A549 (cell line): ENCODE measurements around the gene NFILZ. TPM values are rescaled to one million over a fixed set of nuclear protein-coding genes. Genes with fewer than 3 reads are reported as not detected.
A peak's percentile ranks its signal among the peaks of the same experiment; 100 is the strongest.

Source experiments
- ATOH8 ChIP-seq: fragments of 250-450 bp; sonication (Bioruptor Pico); IDR thresholded peaks from 2 replicates; pipeline ENCODE4 v1.5.0; 2020; ENCODE audit warnings: low read depth, mild to moderate bottlenecking, moderate library complexity
- BCL3 ChIP-seq: fragments of >200 bp; sonication (Bioruptor Twin); formaldehyde crosslinking; IDR thresholded peaks from 3 replicates; pipeline ENCODE4 v1.6.1; 2016
- CBX8 ChIP-seq: fragments of 200-600 bp; sonication (generic); IDR thresholded peaks from 2 replicates; pipeline ENCODE4 v1.6.1; 2016
- CEBPB ChIP-seq, 2 experiments: fragments of >200 bp in 1 of 2; sonication (Bioruptor Twin) in 1 of 2; formaldehyde crosslinking in 1 of 2; IDR thresholded peaks; 2 replicates each; pipeline ENCODE4 v1.6.1; 2012 to 2016
- CHD2 ChIP-seq: fragments of 150-350 bp; IDR thresholded peaks from 2 replicates; pipeline ENCODE4 v1.6.1; 2014; ENCODE audit warnings: low read length; ENCODE audit not compliant: partially characterized antibody
- CHD4 ChIP-seq: fragments of 200-600 bp; sonication (generic); IDR thresholded peaks from 2 replicates; pipeline ENCODE4 v1.6.1; 2016; ENCODE audit warnings: antibody characterized with exemption, mild to moderate bottlenecking, borderline replicate concordance
- EHMT2 ChIP-seq: fragments of 200-600 bp; sonication (generic); IDR thresholded peaks from 2 replicates; pipeline ENCODE4 v1.6.1; 2016; ENCODE audit warnings: antibody characterized with exemption, low read depth, mild to moderate bottlenecking, moderate library complexity
- ELK1 ChIP-seq: fragments of 150-350 bp; IDR thresholded peaks from 2 replicates; pipeline ENCODE4 v1.6.1; 2014; ENCODE audit warnings: low read depth, mild to moderate bottlenecking, low read length
- EP300 ChIP-seq, 2 experiments: fragments of >200 bp; sonication (Bioruptor Twin); formaldehyde crosslinking; IDR thresholded peaks; 2 replicates in 1 of 2; 3 replicates in 1 of 2; pipeline ENCODE4 v1.6.1; 2016 to 2017
- ESRRA ChIP-seq: fragments of 150-350 bp; IDR thresholded peaks from 2 replicates; pipeline ENCODE4 v1.6.1; 2014; ENCODE audit warnings: mild to moderate bottlenecking, low read length, borderline replicate concordance
- FOSB ChIP-seq: fragments of 250-450 bp; sonication (Bioruptor Pico); IDR thresholded peaks from 2 replicates; pipeline ENCODE4 v1.5.0; 2020; ENCODE audit warnings: mild to moderate bottlenecking, moderate library complexity
- FOSL2 ChIP-seq, 2 experiments: fragments of 450-650 bp in 1 of 2; fragments of >200 bp in 1 of 2; sonication (Bioruptor Twin) in 1 of 2; formaldehyde crosslinking; IDR thresholded peaks; 2 replicates each; pipeline versions ENCODE4 v1.5.0 to v1.6.1; 2016 to 2020; ENCODE audit warnings: mild to moderate bottlenecking in 1 of 2, moderate library complexity in 1 of 2
- HDAC2 ChIP-seq: fragments of 200-600 bp; sonication (generic); IDR thresholded peaks from 2 replicates; pipeline ENCODE4 v1.6.1; 2016
- HES2 ChIP-seq: fragments of >200 bp; sonication (Bioruptor Twin); formaldehyde crosslinking; IDR thresholded peaks from 2 replicates; pipeline ENCODE4 v1.6.1; 2016
- HEYL ChIP-seq: fragments of 250-450 bp; sonication (Bioruptor Pico); IDR thresholded peaks from 2 replicates; pipeline ENCODE4 v1.8.0; 2021; ENCODE audit warnings: mild to moderate bottlenecking, moderate library complexity
- HOXA7 ChIP-seq: fragments of 250-450 bp; sonication (Bioruptor Pico); IDR thresholded peaks from 2 replicates; pipeline ENCODE4 v1.5.0; 2020; ENCODE audit warnings: mild to moderate bottlenecking, moderate library complexity
- HOXB5 ChIP-seq: fragments of 250-450 bp; sonication (Bioruptor Pico); IDR thresholded peaks from 2 replicates; pipeline ENCODE4 v1.5.0; 2020; ENCODE audit warnings: mild to moderate bottlenecking, moderate library complexity
- JUNB ChIP-seq: fragments of >200 bp; sonication (Bioruptor Twin); formaldehyde crosslinking; IDR thresholded peaks from 2 replicates; pipeline ENCODE4 v1.6.1; 2016
- MAFK ChIP-seq: fragments of 450-650 bp; IDR thresholded peaks from 2 replicates; pipeline ENCODE4 v1.6.1; 2014; ENCODE audit not compliant: partially characterized antibody
- MAX ChIP-seq: IDR thresholded peaks from 2 replicates; pipeline ENCODE4 v1.6.1; 2012
- MAZ ChIP-seq: fragments of 150-350 bp; IDR thresholded peaks from 2 replicates; pipeline ENCODE4 v1.6.1; 2014; ENCODE audit warnings: antibody characterized with exemption, low read depth, low read length, borderline replicate concordance
- MYC ChIP-seq: IDR thresholded peaks from 2 replicates; pipeline ENCODE4 v1.6.1; 2012; ENCODE audit warnings: mild to moderate bottlenecking, inconsistent platforms, low read length, improper control_type of control experiment, borderline replicate concordance
- NFE2L2 ChIP-seq: fragments of 150-350 bp; conservative IDR thresholded peaks from 2 replicates; pipeline ENCODE4 v1.6.1; 2014; ENCODE audit warnings: low read length
- POLR2AphosphoS2 ChIP-seq: conservative IDR thresholded peaks from 2 replicates; pipeline ENCODE4 v1.6.1; 2012; ENCODE audit warnings: low read length, improper control_type of control experiment, inconsistent platforms
- RAD21 ChIP-seq, 2 experiments: fragments of >200 bp in 1 of 2; sonication (Bioruptor Twin) in 1 of 2; formaldehyde crosslinking in 1 of 2; IDR thresholded peaks in 1 of 2; conservative IDR thresholded peaks in 1 of 2; 2 replicates in 1 of 2; 3 replicates in 1 of 2; pipeline ENCODE4 v1.6.1; 2012 to 2018; ENCODE audit warnings: inconsistent platforms in 1 of 2
- RARB ChIP-seq: fragments of 250-450 bp; sonication (Bioruptor Pico); IDR thresholded peaks from 2 replicates; pipeline ENCODE4 v1.8.0; 2021; ENCODE audit warnings: mild to moderate bottlenecking, moderate library complexity
- RFX5 ChIP-seq: fragments of 450-650 bp; IDR thresholded peaks from 2 replicates; pipeline ENCODE4 v1.7.1; 2014; ENCODE audit warnings: antibody characterized with exemption, mild to moderate bottlenecking, moderate library complexity
- RNF2 ChIP-seq: fragments of 200-600 bp; sonication (generic); IDR thresholded peaks from 2 replicates; pipeline ENCODE4 v1.6.1; 2016; ENCODE audit warnings: low read depth, mild to moderate bottlenecking, antibody characterized with exemption, moderate library complexity, borderline replicate concordance
- SMC3 ChIP-seq: fragments of >200 bp; sonication (Bioruptor Twin); formaldehyde crosslinking; IDR thresholded peaks from 3 replicates; pipeline ENCODE4 v1.6.1; 2018; ENCODE audit warnings: inconsistent platforms
- SREBF2 ChIP-seq: fragments of 450-650 bp; IDR thresholded peaks from 2 replicates; pipeline ENCODE4 v1.6.1; 2014; ENCODE audit warnings: mild to moderate bottlenecking, moderate library complexity
- TFCP2L1 ChIP-seq: fragments of 250-450 bp; sonication (Bioruptor Pico); IDR thresholded peaks from 2 replicates; pipeline ENCODE4 v1.5.0; 2021; ENCODE audit warnings: mild to moderate bottlenecking
- TP53 ChIP-seq: fragments of 250-450 bp; sonication (Bioruptor Pico); IDR thresholded peaks from 2 replicates; pipeline ENCODE4 v1.5.0; 2021; ENCODE audit warnings: mild to moderate bottlenecking, moderate library complexity
- USF2 ChIP-seq: fragments of 450-650 bp; IDR thresholded peaks from 2 replicates; pipeline ENCODE4 v1.6.1; 2014; ENCODE audit warnings: antibody characterized with exemption
- ZC3H11A ChIP-seq: fragments of 450-650 bp; IDR thresholded peaks from 2 replicates; pipeline ENCODE4 v1.6.1; 2014; ENCODE audit warnings: antibody characterized with exemption, mild to moderate bottlenecking
- ZFP36 ChIP-seq: fragments of 450-650 bp; IDR thresholded peaks from 2 replicates; pipeline ENCODE4 v1.6.1; 2014; ENCODE audit warnings: borderline replicate concordance; ENCODE audit not compliant: partially characterized antibody
- ZNF302 ChIP-seq: fragments of 250-450 bp; sonication (Bioruptor Pico); IDR thresholded peaks from 2 replicates; pipeline ENCODE4 v1.9.0; 2021; ENCODE audit warnings: inconsistent platforms, mild to moderate bottlenecking, moderate library complexity
- polyA plus RNA-seq, 4 experiments: library from polyadenylated mRNA; depleted of rRNA in 3 of 4; stranded (reverse); fragments of >200 nt; fragmentation: RNase III in 1 of 4; extraction: RNeasy Plus Mini Kit Qiagen cat#74134 plus additional on column Dnase treatment in 1 of 4; gene quantifications; 2 replicates in 3 of 4; 3 replicates in 1 of 4; pipeline ENCODE4 v1.2.3, GENCODE V29; 2011 to 2017
- TF ChIP-seq, protein P1 (sequence below): fragments of >200 bp; sonication (Bioruptor Twin); formaldehyde crosslinking; IDR thresholded peaks from 3 replicates; pipeline ENCODE4 v1.5.1; 2016

The NFILZ gene
- polyA plus RNA-seq, 2 of the 4 experiments (the other 2 are of a cell fraction): not detected

- TF ChIP-seq HOXA7: no peak; the same call in 1 of the 2 replicates
- TF ChIP-seq NFE2L2: no peak
- TF ChIP-seq CHD4: no peak; the same call in 1 of the 2 replicates
- no peak for TF ChIP-seq HDAC2
- TF ChIP-seq HOXB5: peak; percentile 81
- no peak for TF ChIP-seq MAFK
- TF ChIP-seq, protein P1, sequence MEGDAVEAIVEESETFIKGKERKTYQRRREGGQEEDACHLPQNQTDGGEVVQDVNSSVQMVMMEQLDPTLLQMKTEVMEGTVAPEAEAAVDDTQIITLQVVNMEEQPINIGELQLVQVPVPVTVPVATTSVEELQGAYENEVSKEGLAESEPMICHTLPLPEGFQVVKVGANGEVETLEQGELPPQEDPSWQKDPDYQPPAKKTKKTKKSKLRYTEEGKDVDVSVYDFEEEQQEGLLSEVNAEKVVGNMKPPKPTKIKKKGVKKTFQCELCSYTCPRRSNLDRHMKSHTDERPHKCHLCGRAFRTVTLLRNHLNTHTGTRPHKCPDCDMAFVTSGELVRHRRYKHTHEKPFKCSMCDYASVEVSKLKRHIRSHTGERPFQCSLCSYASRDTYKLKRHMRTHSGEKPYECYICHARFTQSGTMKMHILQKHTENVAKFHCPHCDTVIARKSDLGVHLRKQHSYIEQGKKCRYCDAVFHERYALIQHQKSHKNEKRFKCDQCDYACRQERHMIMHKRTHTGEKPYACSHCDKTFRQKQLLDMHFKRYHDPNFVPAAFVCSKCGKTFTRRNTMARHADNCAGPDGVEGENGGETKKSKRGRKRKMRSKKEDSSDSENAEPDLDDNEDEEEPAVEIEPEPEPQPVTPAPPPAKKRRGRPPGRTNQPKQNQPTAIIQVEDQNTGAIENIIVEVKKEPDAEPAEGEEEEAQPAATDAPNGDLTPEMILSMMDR: no peak
- peak; percentile 89 for TF ChIP-seq MAX
- no peak for TF ChIP-seq RFX5
- no peak for TF ChIP-seq EHMT2
- no peak for TF ChIP-seq SREBF2
- no peak for TF ChIP-seq ELK1
- peak in 1 of 2 experiments; percentile 51; a peak in 2 of 5 replicates for TF ChIP-seq RAD21 (conservative IDR thresholded peaks at IDR 0.05 in 1 of 2, IDR thresholded peaks at IDR 0.05 in 1 of 2)
- TF ChIP-seq SMC3: peak; percentile 40; the same call in 1 of the 3 replicates
- TF ChIP-seq CHD2: no peak
- TF ChIP-seq BCL3: peak; percentile 54; the same call in 1 of the 3 replicates
- TF ChIP-seq ZC3H11A: no peak
- TF ChIP-seq ESRRA: no peak
- TF ChIP-seq MAZ: no peak
- peak; percentile 82 to 92 for TF ChIP-seq CEBPB (IDR thresholded peaks at IDR 0.05)
- no peak for TF ChIP-seq POLR2AphosphoS2
- TF ChIP-seq USF2: no peak
- no peak for TF ChIP-seq ZNF302
- TF ChIP-seq RARB: peak; percentile 91
- TF ChIP-seq MYC: no peak; the same call in 1 of the 2 replicates
- TF ChIP-seq TFCP2L1 (CRISPR knock-in tag): no peak
- peak; percentile 62; the same call in 1 of the 2 replicates for TF ChIP-seq JUNB
- 0 out of 2 replicates have a peak, but pooled peaks have one; percentile 36 for TF ChIP-seq FOSL2 (IDR thresholded peaks at IDR 0.05)
- TF ChIP-seq FOSL2 (CRISPR knock-in tag; IDR thresholded peaks at IDR 0.05): peak; percentile 79
- peak; percentile 89 to 94; a peak in 4 of 5 replicates for TF ChIP-seq EP300 (IDR thresholded peaks at IDR 0.05)
- no peak for TF ChIP-seq RNF2
- no peak for TF ChIP-seq ZFP36
- TF ChIP-seq TP53 (CRISPR knock-in tag): no peak
- no peak for TF ChIP-seq CBX8
- 0 out of 2 replicates have a peak, but pooled peaks have one; percentile 13 for TF ChIP-seq FOSB (CRISPR knock-in tag)
- TF ChIP-seq HEYL (CRISPR knock-in tag): peak; percentile 65; the same call in 1 of the 2 replicates
- TF ChIP-seq HES2: 0 out of 2 replicates have a peak, but pooled peaks have one; percentile 49
- TF ChIP-seq ATOH8 (CRISPR knock-in tag): peak; percentile 71; the same call in 1 of the 2 replicates
- TF ChIP-seq, all 56 proteins: peak for 22
Observed at GRCh38 chr19:8638078-8638619, 7.7 kb downstream of the NFILZ start (continued).
